ENCODE data around the gene CAPN12. TPM values are rescaled to one million over a fixed set of nuclear protein-coding genes. Genes with fewer than 3 reads are reported as not detected.

Gene CAPN12
- total and polyA plus RNA-seq, 2 of the 8 experiments (the other 6 are each of a cell fraction or from before 2014, with no cell fraction given) = 8.8 to 20.0 TPM

DNA sequence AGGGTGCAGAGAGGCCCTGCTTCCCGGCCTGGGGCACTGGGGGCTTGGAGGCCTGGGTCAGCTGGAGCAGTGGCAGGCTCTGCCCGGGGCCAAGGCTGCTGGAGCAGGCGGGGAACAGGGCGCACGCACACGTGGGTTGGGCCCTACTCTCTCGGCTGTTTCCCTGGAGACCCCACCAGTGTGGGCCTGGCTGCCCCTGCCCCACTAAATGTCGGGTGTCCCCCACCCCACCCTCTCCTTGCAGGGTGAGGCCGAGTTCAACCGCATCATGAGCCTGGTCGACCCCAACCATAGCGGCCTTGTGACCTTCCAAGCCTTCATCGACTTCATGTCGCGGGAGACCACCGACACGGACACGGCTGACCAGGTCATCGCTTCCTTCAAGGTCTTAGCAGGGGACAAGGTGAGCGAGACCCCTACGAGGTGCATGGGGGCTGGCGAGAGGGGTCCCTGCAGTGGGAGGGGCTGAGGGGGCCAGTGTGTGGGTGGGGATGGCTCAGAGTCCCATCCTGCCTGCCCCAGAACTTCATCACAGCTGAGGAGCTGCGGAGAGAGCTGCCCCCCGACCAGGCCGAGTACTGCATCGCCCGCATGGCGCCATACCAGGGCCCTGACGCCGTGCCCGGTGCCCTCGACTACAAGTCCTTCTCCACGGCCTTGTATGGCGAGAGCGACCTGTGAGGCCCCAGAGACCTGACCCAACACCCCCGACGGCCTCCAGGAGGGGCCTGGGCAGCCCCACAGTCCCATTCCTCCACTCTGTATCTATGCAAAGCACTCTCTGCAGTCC is 15.3 kb downstream of the CAPN12 start:
- H3K79me1 ChIP-seq (ENCODE audit: low read depth, low read length) = peaks cover 2% of the 10 kb centered on the region
- no peak overlapping the region for H4K5ac ChIP-seq (ENCODE audit: insufficient read length, low read depth, low read length)
- H2BK15ac ChIP-seq (ENCODE audit: low read length) = no peak overlapping the region
- H2BK120ac ChIP-seq (replicated peaks; ENCODE audit: low read depth, low read length) = no peak overlapping the region
- H2BK20ac ChIP-seq (ENCODE audit: low read length) = no peak overlapping the region
- H3K23me2 ChIP-seq (ENCODE audit: low read depth, low read length) = no peaks in the 10 kb centered on the region
- no peak overlapping the region for H2AFZ ChIP-seq (ENCODE audit: low read length)
- DNase-seq (ENCODE audit: low read depth in 1 of 2, low spot score in 2 of 2) (no peak), FAIRE-seq (no peak)
- H3K79me2 ChIP-seq (ENCODE audit: control insufficient read depth in 1 of 2, insufficient read depth in 2 of 2, low read length in 2 of 2) = no peaks in the 10 kb centered on the region
- no peak overlapping the region for H2BK5ac ChIP-seq (ENCODE audit: low read depth, low read length)
- H3K23ac ChIP-seq (ENCODE audit: insufficient read length) = no peak overlapping the region
- peaks cover 18 to 60% (median 42%) of the 10 kb centered on the region in 4 experiments; a peak in 7 of 8 replicates for H3K36me3 ChIP-seq (ENCODE audit: control insufficient read depth in 2 of 4, insufficient read depth in 4 of 4, low read length in 3 of 4)
- no peak overlapping the region for H3K56ac ChIP-seq (replicated peaks; ENCODE audit: insufficient read length, low read depth, low read length)
- peaks cover 8 to 15% of the 10 kb centered on the region in 2 experiments for H4K20me1 ChIP-seq (replicated peaks in 1 of 2; ENCODE audit: control insufficient read depth in 1 of 2, insufficient read depth in 2 of 2, low read length in 2 of 2)
- H3K9ac ChIP-seq (replicated peaks in 1 of 4; ENCODE audit: extremely low read depth in 1 of 4, low read depth in 3 of 4, low read length in 3 of 4) = no peak overlapping the region
- H2AK5ac ChIP-seq (ENCODE audit: low read depth, low read length) = no peak overlapping the region
- H3K27me3 ChIP-seq (replicated peaks in 1 of 4; ENCODE audit: control insufficient read depth in 3 of 4, extremely low read depth in 1 of 4, insufficient read depth in 3 of 4, low read length in 3 of 4) = no peaks in the 10 kb centered on the region
- CTCF ChIA-PET (ENCODE audit: partially characterized antibody) = interaction anchor here (0.6 to 1.5 kb wide), 6 partner anchors 26 to 204 kb away, joined by 3 to 4 read pairs (median 3); no protein-coding TSS in a partner anchor
- POLR2A ChIA-PET (ENCODE audit: partially characterized antibody) = interaction anchor here (0.8 to 1.2 kb wide), 2 partner anchors 10 to 46 kb away, joined by 3 to 6 read pairs; no protein-coding TSS in a partner anchor
- 94% methylated on average over 22 of the region's 37 CpGs; no CpG with 5 or more reads in 1 of the 2 experiments for WGBS, 2 experiments (ENCODE audit: extremely low coverage in 1 of 2, insufficient coverage in 1 of 2, insufficient read length in 1 of 2, insufficient replicate concordance in 2 of 2, low coverage in 1 of 2, low lambda C conversion rate in 2 of 2, missing lambda C conversion rate in 1 of 2)
- no peak overlapping the region for H3K4me2 ChIP-seq (ENCODE audit: insufficient read depth in 1 of 2, low read depth in 2 of 2, low read length in 2 of 2)
- H4K8ac ChIP-seq (ENCODE audit: extremely low read depth, insufficient read depth, low read length) = no peak overlapping the region; the same call in 1 of the 2 replicates
- H3K14ac ChIP-seq (ENCODE audit: insufficient read length) = no peak overlapping the region
- no peak overlapping the region for H3K4ac ChIP-seq (replicated peaks; ENCODE audit: insufficient read length, low read depth, low read length)
- H3K4me1 ChIP-seq (replicated peaks in 1 of 4; ENCODE audit: control insufficient read depth in 3 of 4, insufficient read depth in 4 of 4, low read length in 3 of 4) = peaks cover 0 to under 1% (median under 1%) of the 10 kb centered on the region in 4 experiments; a peak in 1 of 7 replicates
- no peak overlapping the region for H4K91ac ChIP-seq (replicated peaks; ENCODE audit: insufficient read length, low read length)
- no peak overlapping the region for H3K4me3 ChIP-seq (ENCODE audit: extremely low read depth in 1 of 4, insufficient read depth in 2 of 4, low read depth in 3 of 4, low read length in 4 of 4)
- H3K18ac ChIP-seq (ENCODE audit: extremely low read depth, low read length) = no peak overlapping the region
- no peak overlapping the region for H2BK12ac ChIP-seq (ENCODE audit: low read depth, low read length)
- H3K27ac ChIP-seq (ENCODE audit: low read depth, low read length) = no peak overlapping the region
- no peaks in the 10 kb centered on the region for H3K9me3 ChIP-seq (ENCODE audit: insufficient read depth in 2 of 2, low read depth in 1 of 2, low read length in 1 of 2)
- TF ChIP-seq TAF1 (IDR thresholded peaks at IDR 0.05; ENCODE audit: low read depth, low read length) (no peak), RXRA (IDR thresholded peaks at IDR 0.05; ENCODE audit: insufficient read depth, low read depth, low read length) (no peak), KDM5A (IDR thresholded peaks at IDR 0.05; ENCODE audit: low read length) (no peak), SIRT6 (IDR thresholded peaks at IDR 0.05; ENCODE audit: low read length) (no peak), KDM4A (IDR thresholded peaks at IDR 0.05; ENCODE audit: low read depth, low read length, severe bottlenecking) (no peak), SUZ12 (IDR thresholded peaks at IDR 0.05; ENCODE audit: low read length) (no peak), KDM1A (IDR thresholded peaks at IDR 0.05; ENCODE audit: borderline replicate concordance, low read length) (no peak), CTBP2 (IDR thresholded peaks at IDR 0.05; ENCODE audit: borderline replicate concordance, insufficient read depth, insufficient read length, low read length) (no peak), TAF7 (optimal IDR thresholded peaks at IDR 0.05; ENCODE audit: borderline replicate concordance, low read depth, low read length) (no peak), POLR2AphosphoS5 (IDR thresholded peaks at IDR 0.05; ENCODE audit: low read depth, low read length) (no peak), BRCA1 (IDR thresholded peaks at IDR 0.05; ENCODE audit: low read depth, low read length) (no peak), RNF2 (IDR thresholded peaks at IDR 0.05; ENCODE audit: borderline replicate concordance, low read depth, low read length, missing control alignments, poor library complexity, severe bottlenecking) (no peak)
